ENCODE measurements around the gene ENSA.
"Not testable (repeated sequence)": the region's sequence is repeated elsewhere in the genome, so short reads cannot be mapped to it uniquely, and the experiment has no call there.

ENSA gene

DNA sequence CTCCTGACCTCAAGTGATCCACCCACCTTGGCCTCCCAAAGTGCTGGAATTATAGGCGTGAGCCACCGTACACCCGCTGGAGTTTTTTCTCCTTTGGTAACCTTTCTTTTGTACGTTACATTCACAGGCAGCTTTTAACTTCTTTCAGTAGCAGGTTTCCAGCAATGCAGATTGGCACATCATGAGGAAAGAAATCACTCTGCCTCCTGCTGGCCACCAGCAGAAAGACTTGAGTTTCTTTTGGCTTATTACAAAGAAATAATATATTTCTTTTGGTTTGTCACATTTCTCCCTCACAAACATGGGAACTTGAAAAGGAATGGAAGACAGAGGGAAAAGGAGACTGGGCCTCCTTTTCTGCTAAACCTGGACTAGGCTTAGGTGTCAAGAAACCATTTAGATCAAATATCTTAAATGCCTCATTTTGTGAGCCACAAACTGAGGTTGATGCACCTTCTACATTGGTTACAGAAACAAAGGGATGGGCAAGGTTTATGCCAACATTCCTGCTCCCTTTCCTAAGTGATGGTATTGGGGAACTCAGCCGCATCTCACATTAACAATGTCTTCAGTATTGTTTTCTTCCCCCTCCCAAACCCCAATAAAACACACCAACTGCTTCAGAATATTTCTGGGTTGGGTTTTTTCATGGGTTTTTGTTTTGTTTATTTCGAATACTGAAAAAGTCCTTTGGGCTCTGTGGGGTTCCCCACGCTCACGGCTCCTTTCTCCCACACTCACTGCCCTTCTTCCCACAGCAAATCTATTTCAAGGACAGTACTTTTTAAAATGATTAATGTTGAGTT, 7.7 kb downstream of the ENSA start:
- peak; percentile 63 for DNase-seq

DNA sequence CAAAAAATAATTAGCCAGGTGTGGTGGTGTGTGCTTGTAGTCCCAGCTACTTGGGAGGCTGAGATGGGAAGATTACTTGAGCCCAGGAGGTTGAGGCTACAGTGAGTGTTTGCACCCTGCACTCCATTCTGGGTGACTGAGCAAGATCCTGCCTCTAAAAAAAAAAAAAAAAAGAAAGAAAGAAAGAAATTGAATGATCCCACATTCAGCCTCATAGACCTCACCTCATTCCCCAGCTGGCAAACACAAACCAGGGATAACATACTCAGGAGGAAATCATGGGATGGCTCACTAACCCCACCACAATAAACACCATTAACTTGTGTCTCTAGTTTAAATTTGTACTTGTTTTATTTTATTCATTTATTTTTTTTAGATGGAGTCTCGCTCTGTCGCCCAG, 8.5 kb downstream of the ENSA start:
- DNase-seq, result no peak

DNA sequence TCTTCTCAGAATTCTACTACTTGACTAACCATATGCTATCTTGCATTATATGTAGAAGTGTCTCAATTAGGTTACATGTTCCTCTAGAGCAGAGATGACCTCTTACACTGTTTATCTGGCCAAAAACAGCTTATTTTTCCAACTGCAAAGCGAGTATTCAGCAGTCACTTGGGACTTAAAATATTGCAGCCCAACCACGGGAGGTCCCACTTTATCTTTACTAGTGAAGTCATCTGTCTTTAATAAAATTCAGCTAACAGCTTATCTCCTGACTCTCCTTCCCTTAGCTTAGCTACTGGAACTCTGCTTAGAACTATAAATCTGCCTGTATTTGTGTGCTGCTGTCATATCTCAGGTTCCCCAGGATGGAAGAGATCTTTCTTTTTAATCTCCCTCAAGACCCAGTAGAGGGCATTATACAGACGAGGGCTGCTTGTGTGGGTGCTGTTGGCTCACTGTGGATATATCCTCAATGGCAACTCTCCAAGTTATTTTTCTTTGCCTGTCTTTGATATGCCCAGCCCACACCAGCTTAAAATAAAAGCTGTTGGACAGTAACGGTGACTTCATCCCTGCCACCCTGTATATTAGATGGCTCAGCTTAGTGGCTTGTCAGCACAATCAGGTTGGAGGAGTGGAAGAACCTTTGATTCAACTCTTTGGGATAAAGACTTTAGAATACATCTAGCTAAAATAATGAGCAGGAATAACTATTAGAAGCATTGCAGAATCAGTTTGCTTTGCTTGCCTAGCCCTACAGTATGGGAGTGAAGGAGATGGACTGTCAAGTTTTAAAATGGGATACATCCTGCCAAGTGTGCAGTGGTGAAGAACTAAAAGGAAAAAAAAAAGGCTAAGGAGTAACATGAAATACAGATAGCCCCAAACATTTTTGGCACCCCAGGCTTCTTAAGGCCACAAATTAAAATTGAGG, 9.6 kb downstream of the ENSA start:
- peak; percentile 77 for DNase-seq

DNA sequence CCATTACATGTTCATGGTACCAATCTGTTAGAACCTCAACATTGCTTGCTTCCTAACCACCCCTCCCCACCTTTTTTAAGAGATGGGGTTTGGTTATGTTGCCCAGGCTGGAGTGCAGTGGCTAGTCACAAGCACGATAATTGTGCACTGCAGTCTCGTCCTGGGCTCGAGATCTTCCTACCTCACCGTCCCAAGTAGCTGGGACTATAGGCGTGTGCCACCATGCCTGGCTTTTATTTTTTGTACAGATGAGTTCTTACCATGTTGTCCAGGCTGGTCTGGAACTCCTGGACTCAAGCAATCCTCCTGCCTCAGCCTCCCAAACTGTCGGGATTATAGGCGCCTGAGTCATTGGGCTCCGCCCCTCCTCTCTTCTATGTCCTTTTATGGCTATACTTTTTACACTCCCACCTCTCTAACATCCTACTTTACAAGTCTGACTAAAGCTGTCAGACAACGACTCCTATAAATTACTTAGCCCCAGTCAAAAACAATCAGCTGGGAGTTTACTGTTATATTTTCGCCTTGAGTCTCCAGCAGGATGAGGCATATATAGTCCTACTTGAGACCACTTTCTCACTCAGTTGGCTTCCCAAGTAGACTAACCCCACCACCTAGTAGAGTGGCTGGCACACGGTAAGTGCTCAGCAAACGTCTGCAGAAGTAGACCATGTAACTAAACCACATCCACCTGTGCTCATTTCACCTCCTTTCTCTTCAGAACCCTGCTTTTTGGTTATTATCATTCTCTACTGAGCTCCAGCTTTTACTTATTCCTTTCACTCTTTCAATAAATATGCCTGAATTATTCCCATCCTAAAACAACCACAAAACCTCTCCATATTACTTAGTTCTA, 13.8 kb downstream of the ENSA start:
- DNase-seq, result peak; percentile 34

DNA sequence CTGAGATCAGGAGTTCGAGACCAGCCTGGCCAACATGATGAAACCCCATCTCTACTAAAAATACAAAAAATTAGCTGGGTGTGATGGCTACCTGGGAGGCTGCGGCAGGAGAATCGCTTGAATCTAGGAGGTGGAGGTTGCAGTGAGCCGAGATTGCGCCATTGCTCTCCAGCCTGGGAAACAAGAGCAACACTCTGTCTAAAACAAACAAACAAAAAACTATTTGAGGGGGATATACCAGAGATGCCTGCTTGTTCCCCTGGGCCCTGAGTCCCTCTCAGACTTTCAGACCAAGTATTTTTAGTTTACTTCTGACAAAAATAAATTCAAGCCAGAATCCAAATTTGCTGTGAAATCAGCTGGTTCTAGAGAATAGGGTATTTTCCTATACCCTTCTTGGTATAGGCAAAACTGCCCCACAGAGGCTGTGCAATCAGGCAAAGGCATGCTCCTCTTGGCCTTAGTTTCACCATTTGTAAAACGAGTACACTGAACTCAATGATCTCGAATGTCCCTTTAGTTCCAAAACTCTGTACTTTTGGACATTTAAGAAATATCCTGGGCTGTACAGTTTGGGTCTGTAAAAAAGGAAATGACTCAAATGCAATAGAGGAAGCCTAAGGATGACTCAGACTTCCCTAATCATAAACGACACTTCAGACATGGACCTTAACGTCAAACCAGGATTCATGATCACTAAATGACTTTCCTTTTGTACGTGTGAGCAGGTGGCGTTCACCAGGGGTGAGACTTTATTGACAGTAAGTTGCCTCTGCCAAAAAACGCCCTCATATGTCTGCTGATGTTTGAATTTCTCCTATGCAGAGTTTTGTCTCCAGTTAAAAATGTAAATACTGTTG, 16.1 kb downstream of the ENSA start:
- DNase-seq, result peak; percentile 91

DNA sequence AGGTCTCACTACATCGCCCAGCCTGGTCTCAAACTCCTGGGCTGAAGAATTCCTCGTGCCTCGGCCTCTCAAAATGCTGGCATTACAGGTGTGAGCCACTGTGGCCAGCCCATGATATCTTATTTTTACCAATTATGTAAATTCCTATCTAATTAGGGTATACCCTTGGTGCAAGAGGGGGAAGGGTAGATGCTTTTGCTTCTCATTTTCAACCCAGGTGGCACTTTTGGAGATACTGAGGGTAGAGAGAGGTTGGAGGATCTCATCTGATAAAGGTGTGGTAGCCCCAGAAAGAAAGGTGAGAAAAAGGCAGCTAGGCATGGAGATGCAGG, 17.4 kb downstream of the ENSA start:
- DNase-seq, result no peak

DNA sequence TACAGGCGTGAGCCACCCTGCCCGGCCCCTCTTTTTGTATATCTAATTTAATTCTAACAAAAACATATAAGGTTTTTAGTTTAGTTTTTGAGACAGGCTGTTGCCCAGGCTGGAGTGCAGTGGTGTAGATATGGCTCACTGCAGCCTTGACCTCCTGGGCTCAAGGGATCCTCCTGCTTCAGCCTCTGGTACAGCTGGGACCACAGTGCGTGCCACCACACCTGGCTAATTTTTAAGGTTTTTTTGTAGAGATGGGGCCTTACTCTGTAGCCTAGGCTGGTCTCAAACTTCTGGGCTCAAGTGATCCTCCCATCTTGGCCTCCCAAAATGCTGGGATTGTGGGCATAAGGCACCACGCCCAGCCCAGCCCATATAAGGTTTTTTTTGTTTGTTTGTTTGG, 18.8 kb downstream of the ENSA start:
- DNase-seq, result no peak

DNA sequence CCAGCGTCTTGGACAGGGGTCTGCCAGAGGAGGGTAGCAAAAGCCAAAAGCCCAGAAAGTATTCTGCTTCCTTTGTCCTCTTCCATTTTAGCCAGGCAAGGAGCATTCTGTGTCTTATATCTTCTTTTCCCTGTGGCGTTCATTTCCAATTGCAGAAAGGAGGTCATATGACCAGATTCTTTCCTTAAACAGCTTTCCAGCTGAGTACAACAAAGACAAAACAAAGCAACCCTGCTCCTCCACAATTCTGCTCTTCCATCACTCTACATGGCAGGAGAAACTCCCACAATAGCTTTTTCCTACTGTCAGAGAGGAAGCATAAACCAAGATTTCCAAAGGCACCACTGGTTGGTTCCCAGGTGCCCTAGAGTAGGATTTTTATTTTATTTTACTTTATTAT, 19.7 kb downstream of the ENSA start:
- DNase-seq, result no peak

DNA sequence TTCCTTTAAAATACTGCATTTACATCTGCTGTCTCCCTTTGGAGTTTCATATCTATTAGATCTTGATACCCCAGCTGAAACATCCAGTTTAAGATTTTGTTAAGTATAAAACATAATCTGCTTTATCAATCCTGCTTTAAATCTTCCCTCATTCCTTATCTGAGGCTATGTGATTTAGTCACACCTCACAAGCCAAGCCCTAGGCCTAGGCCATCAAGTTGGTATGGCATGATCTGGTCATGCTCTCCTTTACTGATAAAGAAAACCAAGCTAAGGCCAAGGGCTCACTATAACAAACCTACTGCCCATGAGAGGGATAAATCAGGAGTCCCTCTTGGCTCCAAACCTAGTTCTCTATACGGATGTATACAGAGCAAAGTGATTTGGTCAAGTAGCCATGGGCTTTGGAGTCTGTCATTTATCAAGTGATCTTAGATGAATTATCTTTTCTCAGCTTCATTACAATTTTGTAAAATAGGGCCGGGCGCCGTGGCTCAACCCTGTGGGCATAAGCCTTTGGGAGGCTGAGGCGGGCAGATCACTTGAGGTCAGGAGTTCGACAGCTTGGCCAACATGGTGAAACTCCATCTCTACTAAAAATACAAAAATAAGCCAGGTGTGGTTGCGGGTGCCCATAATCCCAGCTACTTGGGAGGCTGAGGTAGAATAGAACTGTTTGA, 22.8 kb downstream of the ENSA start:
- no peak for DNase-seq

DNA sequence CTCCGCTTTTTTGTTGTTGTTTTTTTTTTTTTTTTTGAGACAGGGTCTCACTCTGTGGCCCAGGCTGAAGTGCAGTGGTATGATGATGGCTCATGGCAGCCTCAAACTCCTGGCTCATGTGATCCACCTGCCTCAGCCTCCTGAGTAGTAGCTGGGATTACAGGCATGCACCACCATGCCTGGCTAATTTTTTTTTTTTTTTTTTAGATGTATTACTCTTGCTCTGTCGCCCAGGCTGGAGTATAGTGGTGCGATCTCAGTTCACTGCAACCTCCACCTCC, 24.0 kb downstream of the ENSA start:
- not testable (repeated sequence) for DNase-seq

DNA sequence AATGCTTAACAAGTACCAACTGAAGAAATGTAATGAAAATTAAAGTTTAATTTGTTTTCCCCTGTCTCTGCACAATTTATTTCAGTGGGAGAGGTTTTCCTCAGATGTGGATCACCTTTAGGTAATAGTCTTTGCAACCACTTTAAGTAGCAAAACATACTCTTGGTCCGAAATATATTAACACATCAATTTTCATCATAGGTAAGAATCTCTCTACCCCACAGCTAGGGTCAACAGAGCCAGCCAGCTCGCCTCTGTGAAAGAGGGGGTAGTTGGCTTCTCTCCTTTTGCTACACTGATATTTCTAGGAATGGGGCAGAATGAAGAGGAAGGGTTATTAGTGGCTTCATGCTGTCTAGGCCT, 25.2 kb downstream of the ENSA start:
- no peak for DNase-seq

DNA sequence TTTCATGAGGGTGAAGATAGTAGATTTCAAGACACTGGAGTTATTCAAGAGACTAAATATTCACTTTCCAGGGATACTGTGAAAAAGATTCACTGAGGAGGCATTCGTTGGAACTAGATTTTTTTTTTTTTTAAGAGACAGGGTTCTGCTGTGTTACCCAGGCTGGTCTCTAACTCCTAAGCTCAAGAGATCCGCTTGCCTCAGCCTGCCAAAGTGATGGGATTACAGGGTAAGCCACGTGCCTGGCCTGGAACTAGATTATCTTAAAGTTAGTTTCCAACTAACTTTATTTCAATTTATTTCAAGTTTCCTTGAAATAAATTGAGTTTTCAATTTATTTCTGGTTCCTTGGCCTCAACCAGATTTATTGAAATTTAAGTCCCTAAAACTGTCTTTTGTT, 25.7 kb downstream of the ENSA start:
- no peak for DNase-seq

DNA sequence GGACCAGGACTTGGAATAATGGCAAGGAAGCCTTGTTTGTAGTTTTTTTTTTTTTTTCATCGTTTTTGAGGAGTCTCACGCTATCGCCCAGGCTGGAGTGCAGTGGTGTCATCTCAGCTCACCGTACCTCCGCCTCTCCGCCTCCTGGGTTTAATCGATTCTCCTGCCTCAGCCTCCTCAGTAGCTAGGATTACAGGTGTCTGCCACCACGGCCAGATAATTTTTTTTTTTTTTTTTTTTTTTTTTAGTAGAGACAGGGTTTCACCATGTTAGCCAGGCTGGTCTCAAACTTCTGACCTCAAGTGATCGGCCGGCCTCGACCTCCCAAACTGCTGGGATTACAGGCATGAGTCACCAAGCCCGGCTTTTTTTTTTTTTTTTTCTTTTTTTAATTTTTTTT, 27.0 kb downstream of the ENSA start:
- DNase-seq, result not testable (repeated sequence)

DNA sequence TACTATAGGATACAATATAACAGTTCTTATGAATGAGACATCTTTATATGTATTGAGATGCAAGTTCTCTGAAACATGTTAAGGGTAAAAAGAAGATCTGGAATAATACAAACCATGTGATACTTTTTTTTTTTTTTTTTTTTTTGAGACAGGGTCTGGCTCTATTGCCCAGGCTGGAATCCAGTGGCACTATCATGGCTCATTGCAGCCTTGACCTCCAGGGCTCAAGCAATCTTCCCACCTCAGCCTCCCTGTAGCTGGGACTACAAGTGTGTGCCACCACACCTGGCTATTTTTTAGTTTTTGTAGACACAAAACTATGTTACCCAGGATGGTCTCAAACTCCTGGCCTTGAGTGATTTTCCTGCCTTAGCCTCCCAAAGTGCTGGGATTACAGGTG, 27.9 kb downstream of the ENSA start:
- DNase-seq, result no peak

DNA sequence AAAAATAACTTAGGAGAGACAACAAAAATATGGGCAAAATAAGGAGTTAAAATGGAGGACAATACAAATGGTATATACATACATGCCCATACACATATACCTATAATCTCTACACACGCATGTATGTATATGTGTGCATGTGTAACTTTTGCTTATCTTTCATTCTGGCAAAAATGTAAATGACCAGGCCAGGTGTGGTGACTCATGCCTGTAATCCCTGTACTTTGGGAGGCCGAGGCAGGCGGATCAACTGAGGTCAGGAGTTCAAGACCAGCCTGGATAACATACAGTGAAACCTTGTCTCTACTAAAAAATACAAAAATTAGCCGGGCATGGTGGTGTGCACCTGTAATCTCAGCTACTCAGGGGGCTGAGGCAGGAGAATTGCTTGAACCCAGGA, 31.1 kb downstream of the ENSA start:
- DNase-seq, result not testable (repeated sequence)

DNA sequence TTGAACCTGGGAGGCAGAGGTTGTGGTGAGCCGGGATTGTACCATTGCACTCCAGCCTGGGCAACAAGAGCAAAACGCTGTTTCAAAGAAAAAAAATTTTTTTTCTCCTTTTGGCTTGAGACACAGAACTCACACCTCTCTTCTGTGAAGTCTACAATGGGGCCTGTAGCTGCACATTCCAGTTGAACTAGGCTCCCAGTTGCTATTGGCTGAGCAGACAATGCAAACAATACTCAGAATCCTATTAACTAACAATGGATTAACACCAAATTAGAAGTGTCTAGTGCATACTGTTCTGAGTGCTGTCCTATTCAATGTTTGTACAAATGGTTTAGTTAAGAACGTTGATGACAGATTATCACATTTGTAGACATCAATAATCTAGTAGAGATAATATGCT, 32.4 kb downstream of the ENSA start:
- no peak for DNase-seq

DNA sequence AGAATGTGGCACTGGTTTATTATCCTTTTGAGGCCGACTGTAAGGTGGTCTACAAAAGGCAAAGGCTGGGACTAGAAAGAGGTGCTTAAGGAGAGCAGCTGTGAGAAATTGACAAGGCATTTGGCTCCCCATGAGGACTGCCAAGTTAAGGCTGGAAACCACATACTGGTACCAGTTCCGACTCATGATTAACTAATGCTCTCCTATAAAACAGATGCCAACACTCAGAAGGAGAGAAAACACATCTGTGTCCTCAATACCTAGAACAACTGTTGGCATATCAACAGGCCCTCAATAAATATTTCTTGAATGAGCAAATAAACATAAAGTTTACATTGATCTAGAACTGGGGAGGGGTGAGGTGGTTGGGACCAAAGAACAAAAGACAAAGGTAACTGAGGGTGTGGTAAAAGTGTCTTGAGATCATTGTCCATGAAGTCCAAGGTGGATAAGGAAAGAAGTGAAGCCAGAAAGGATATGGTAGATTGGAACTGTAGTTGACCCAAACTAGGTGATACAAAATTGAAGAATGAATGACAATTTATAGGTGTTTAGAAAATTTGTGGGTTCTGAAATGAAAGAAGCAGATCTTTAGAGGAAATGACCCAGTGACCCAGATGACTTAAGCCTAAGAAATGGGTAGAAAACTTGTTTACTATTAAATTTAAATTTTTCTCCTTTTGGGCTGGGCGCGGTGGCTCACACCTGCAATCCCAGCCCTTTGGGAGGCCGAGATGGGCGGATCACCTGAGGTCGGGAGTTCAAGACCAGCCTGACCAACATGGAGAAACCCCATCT, 33.1 kb downstream of the ENSA start:
- DNase-seq, result peak; percentile 56

DNA sequence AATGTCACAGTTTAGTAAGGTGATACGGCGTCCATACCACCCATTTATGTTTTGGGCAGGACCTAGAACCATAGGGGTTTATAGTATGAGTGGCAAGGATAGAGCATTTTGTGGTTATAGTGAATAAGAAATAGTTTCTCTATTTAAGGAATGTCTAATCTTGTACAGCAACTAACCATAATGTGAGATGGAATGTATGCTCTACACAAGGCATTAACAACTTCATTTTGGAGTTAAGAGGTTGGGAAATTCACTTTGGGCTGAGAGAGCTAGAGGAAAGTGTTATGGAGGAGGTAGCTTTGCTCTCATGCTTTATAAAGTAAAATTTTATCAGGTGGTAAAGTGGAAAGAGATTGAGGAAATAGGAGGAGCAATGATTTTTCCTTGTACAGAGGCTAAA, 47.0 kb downstream of the ENSA start:
- no peak for DNase-seq

DNA sequence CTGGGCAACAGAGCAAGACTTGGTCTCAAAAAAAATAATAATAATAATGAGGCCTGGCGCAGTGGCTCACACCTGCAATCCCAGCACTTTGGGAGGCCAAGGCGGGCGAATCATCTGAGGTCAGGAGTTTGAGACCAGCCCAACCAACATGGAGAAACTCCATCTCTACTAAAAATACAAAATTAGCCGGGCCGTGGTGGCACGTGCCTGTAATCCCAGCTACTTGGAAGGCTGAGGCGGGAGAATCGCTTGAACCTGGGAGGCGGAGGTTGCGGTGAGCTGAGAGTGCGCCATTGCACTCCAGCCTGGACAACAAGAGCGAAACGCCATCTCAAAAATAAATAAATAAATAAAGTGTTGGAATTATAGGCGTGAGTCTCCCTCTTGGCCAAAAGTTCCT, 47.5 kb downstream of the ENSA start:
- DNase-seq, result not testable (repeated sequence)

DNA sequence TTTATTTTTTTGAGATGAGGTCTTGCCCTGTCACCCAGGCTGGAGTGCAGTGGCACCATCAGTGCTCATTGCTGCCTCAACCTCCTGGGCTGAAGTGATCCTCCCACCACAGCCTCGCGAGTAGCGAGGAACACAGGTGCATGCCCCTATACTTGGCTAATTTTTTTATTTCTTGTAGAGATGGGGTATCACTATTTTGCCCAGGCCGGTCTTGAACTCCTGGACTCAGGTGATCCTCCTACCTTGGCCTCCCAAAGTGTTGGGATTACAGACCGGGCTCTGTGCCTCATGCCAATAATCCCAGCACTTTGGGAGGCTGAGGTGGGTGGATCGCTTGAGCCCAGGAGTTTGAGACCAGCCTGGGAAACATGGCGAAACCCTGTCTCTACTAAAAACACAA, 48.0 kb downstream of the ENSA start:
- DNase-seq, result not testable (repeated sequence)

DNA sequence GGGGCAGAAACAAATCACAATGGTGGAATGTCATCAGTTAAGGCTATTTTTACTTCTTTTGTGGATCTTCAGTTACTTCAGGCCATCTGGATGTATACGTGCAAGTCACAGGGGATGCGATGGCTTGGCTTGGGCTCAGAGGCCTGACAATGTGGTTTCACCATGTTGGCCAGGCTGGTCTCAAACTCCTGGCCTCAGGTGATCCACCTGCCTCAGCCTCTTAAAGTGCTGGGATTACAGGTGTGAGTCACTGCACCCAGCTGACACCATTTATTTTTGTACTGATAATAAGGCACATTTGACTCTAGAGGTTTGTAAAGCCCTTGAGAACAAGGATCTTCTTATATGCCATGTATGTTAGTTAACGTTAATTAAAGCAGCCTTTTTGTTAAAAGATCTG, 48.4 kb downstream of the ENSA start:
- not testable (repeated sequence) for DNase-seq
